Panc1 (cell line): Measurements from ENCODE around the gene MLLT10.

ENCODE experiments used
- CTCF ChIP-seq: fragments of 450-650 bp; IDR thresholded peaks from 2 replicates; pipeline ENCODE4 v1.5.1; 2017; ENCODE audit warnings: mild to moderate bottlenecking
- POLR2AphosphoS5 ChIP-seq: IDR thresholded peaks from 2 replicates; pipeline ENCODE4 v1.6.1; 2012; ENCODE audit warnings: mild to moderate bottlenecking, low read depth, low read length, moderate library complexity
- SIN3A ChIP-seq: IDR thresholded peaks from 2 replicates; pipeline ENCODE4 v1.6.1; 2012; ENCODE audit warnings: low read depth, mild to moderate bottlenecking, low read length, moderate library complexity, borderline replicate concordance; ENCODE audit not compliant: insufficient read depth

GRCh38 chr10:21677551-21677950 is 143.5 kb downstream of the MLLT10 start:
- TF ChIP-seq SIN3A (no peak), CTCF (no peak), POLR2AphosphoS5 (no peak)
